GM12801 (cell line): Measurements from ENCODE around the gene SLC2A4RG.

Experiments used
- TF ChIP-seq, protein P1 (sequence below): IDR thresholded peaks from one replicate; pipeline ENCODE4 v1.5.1; 2011; ENCODE audit warnings: control low read depth; ENCODE audit not compliant: insufficient read length; ENCODE audit errors: extremely low read depth

SLC2A4RG gene

DNA sequence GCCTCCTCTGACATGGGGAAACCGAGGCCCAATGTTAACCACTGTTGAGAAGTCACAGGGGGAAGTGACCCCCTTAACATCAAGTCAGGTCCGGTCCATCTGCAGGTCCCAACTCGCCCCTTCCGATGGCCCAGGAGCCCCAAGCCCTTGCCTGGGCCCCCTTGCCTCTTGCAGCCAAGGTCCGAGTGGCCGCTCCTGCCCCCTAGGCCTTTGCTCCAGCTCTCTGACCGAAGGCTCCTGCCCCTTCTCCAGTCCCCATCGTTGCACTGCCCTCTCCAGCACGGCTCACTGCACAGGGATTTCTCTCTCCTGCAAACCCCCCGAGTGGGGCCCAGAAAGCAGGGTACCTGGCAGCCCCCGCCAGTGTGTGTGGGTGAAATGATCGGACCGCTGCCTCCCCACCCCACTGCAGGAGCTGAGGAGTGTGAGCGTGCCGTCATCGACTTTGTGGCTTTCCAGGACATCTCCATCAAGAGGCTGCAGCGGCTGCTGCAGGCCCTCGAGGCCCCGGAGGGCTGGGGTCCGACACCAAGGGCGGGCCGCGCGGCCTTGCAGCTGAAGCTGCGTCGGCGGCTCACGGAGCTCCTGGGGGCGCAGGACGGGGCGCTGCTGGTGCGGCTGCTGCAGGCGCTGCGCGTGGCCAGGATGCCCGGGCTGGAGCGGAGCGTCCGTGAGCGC is 41.6 kb upstream of the SLC2A4RG start:
- TF ChIP-seq, protein P1, sequence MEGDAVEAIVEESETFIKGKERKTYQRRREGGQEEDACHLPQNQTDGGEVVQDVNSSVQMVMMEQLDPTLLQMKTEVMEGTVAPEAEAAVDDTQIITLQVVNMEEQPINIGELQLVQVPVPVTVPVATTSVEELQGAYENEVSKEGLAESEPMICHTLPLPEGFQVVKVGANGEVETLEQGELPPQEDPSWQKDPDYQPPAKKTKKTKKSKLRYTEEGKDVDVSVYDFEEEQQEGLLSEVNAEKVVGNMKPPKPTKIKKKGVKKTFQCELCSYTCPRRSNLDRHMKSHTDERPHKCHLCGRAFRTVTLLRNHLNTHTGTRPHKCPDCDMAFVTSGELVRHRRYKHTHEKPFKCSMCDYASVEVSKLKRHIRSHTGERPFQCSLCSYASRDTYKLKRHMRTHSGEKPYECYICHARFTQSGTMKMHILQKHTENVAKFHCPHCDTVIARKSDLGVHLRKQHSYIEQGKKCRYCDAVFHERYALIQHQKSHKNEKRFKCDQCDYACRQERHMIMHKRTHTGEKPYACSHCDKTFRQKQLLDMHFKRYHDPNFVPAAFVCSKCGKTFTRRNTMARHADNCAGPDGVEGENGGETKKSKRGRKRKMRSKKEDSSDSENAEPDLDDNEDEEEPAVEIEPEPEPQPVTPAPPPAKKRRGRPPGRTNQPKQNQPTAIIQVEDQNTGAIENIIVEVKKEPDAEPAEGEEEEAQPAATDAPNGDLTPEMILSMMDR = no peak

DNA sequence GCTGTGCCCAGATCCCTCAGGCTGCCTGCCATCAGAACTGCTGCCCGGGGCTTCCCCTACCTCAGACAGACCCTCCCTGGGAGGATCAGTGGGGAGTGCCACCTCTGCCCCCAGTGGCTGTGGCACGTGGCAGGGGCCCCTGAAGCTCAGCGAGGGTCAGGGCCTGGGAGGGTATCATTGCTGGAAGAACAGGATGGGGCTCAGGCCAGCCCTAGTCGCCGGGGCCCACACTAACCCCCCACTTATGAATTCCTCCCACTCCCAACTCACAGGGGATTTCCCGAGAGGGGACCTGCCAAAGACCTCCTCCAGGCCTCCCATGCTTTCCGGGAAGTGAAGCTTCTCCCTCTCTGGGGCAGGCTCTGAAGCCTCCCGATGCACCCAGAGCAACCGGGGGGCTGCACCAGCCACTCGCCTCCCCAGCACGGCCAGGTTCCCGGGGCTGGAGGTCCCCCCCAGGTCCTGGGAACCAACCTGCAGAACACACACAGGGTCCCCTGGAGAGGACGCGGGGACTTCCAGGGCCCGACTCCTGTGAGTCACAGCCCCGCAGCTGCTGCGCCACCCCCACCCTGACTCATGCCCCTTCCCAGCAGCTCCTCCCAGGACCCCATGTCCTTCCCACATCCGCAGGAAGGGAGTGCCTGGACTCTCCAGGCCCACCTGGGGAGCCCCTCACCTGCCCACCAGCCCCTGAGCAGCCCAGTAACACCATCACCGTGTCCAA is 40.7 kb upstream of the SLC2A4RG start:
- TF ChIP-seq, protein P1 = no peak

DNA sequence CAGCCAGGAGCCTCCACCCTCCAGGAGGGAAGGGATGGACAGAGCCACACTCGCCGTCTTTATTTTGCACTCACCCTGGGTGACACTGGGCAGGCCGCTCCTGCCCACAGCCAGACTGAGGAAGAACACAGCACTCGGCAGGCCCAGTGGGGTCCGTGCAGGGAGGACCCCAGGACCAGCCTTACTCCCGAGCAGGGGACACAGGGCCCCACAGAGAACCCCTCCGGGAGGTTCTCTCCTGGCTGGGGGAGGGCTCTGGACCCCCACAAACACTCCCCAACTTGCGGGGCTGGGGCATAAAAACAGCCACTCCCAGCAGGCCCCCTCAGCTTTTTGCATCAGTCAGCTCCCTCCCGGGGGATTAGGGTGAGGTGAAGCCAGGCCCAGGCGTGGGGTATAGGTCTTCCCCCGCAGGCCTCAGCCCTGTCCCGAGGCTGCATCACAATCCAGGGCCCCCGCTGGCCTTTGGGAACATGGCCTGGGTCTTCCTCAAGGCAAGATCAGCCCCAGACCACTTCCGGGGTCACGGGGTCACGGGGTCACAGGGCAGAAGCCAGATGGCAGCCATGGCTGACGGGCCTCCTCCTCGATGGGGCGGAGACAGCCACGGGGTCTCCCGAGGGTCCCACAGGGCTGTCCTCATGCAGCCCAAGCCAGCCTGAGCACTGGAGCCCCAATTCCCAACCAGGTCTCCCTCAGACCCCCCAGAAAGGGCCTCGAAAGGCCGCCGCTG is 39.9 kb upstream of the SLC2A4RG start:
- TF ChIP-seq, protein P1 = no peak

DNA sequence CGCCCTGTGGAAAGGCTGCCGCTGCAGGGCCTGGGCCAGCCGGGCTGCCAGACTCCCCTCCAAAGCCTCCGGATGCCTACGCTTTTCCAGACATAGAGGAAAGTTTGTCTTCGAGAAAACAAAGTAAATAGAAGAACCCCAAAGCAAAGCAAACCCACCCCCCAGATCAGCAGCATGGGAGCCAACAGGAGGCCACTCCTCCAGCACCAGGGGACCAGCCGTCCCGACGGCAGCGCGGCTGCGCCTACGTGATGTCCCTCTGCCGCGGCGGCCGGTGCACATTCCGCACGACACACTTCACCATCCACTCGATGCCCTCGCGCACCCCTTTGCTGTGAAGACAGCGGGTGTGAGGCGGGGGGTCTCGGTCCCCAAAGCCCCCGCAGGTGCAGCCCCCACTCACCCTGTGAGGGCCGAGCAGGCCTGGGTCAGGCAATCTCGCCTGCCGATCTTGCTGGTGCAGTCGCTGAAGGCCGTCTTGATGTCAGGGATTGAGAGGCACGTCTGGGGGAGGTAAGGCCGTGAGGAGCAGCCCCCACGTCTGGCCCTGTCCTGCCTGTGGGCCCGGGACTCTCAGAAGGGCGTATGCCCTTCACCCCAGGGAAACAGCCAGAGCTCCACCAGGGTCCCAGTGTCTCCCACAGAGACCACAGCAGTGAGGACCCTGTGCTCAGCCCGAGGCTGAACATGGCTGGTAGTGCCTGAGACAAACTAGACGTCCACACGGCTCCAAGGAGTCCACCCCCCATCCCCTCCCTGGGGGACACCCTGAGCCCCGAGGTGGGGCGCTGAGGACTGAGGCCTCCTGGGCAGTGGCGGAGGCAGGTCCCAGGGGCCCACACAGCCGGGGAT is 39.2 kb upstream of the SLC2A4RG start:
- TF ChIP-seq, protein P1 = no peak

DNA sequence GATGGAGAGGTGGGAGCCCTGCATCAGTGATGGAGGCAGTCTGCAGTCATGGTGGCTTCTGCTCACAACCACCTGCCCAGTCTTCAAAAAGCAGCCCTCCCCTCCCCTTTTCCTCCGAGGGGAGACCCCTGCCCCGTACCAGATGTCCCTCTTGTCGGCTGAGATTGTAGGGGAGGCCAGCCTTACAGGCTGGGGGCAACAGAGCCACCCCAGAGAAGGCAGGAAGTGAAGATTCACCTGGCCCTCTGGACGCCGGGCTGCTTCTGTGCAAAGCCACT is 38.6 kb upstream of the SLC2A4RG start:
- TF ChIP-seq, protein P1 = no peak

DNA sequence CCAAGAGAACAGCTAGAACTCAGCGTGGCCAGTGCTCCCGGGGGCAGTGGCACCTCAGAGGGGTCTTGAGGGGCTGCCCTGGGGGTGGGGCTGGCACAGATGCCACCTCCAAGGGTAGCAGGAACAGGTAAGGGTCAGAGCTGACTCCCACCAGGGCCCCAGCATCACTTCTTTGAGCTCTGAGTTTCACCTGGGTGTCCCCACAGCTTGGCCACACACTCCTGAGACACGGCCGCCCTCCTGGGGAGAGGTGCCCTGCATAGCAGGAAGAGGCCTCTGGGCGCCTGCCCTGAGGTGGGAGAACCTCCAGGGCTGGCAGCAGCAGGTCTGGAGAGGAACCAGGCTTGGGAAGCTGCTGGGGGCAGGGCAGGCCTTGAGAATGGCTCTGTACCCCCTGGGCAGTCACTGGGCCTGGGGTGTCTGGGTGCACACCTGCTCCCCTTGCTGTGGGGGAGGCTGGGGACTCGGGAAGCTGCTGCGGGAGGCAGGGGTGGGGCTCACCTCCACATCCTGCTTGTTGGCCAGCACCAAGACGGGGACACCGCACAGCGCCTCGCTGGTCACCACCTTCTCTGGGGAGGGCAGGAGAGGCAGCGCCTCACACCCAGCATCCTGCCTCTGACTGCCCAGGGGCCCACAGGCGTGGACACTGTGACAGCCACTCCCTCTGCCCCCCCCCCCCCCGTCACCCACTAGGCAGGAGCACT is 38.1 kb upstream of the SLC2A4RG start:
- TF ChIP-seq, protein P1 = no peak
